Panc1 (cell line): ENCODE data around the gene ALOX12. TPM values are rescaled to one million over a fixed set of nuclear protein-coding genes. Genes with fewer than 3 reads are reported as not detected.
A peak's percentile ranks its signal among the peaks of the same experiment; 100 is the strongest.
"Not testable (repeated sequence)": the region's sequence is repeated elsewhere in the genome, so short reads cannot be mapped to it uniquely, and the experiment has no call there.

Experiments
- ATAC-seq: fragments of 200-7000 bp; cut with Tn5 transposase; 2 replicates; pipeline ENCODE4 v1.9.1; 2020; ENCODE audit warnings: mild to moderate bottlenecking, moderate library complexity
- BruUV-seq: library from RNA; stranded (reverse); fragments of 400-500 nt; replicated peaks from 2 replicates; lab custom pipeline; 2021; lab: Mats Ljungman, UMichigan
- CTCF ChIA-PET: fragments of 300-600 bp; sonication (Branson Sonifier 250); formaldehyde crosslinking; loops from one replicate; lab custom pipeline; 2022; ENCODE audit warnings: antibody characterized with exemption; lab: Charles Lee
- POLR2A ChIA-PET: fragments of 300-600 bp; sonication (Branson Sonifier 250); formaldehyde crosslinking; loops from one replicate; lab custom pipeline; 2022; ENCODE audit warnings: antibody characterized with exemption; lab: Charles Lee
- DNase-seq: peaks from one replicate; pipeline ENCODE4 v3.0.0-alpha.2; 2010; ENCODE audit warnings: low read depth, low spot score
- H3K27ac ChIP-seq: 2 replicates; pipeline ENCODE4 v1.5.1; 2011; ENCODE audit warnings: mild to moderate bottlenecking, low read length, inconsistent platforms
- H3K27me3 ChIP-seq: fragments of 200-500 bp; sonication (Bioruptor generic); 2 replicates; pipeline ENCODE4 v1.6.0; 2014; ENCODE audit warnings: low read length, inconsistent platforms; ENCODE audit not compliant: control insufficient read depth, insufficient read depth
- H3K36me3 ChIP-seq: fragments of 200-500 bp; sonication (Bioruptor generic); 2 replicates; pipeline ENCODE4 v1.5.1; 2014; ENCODE audit warnings: inconsistent platforms, mild to moderate bottlenecking, low read length, moderate library complexity; ENCODE audit not compliant: control insufficient read depth, insufficient read depth
- H3K4me1 ChIP-seq: 2 replicates; pipeline ENCODE4 v1.5.1; 2011; ENCODE audit warnings: inconsistent platforms, mild to moderate bottlenecking, low read length, moderate library complexity; ENCODE audit not compliant: control insufficient read depth, insufficient read depth
- H3K4me3 ChIP-seq, 2 experiments: 2 replicates each; pipeline ENCODE4 v1.5.1; 2011 to 2012; ENCODE audit warnings: low read depth in 2 of 2, low read length in 2 of 2, mild to moderate bottlenecking in 2 of 2, inconsistent platforms in 1 of 2, moderate library complexity in 1 of 2
- H3K9me3 ChIP-seq: fragments of 200-500 bp; sonication (Bioruptor generic); 2 replicates; pipeline ENCODE4 v1.5.1; 2014; ENCODE audit warnings: low read depth, mild to moderate bottlenecking, inconsistent platforms, low read length, moderate library complexity; ENCODE audit not compliant: control insufficient read depth, insufficient read depth
- CTCF ChIP-seq: fragments of 450-650 bp; IDR thresholded peaks from 2 replicates; pipeline ENCODE4 v1.5.1; 2017; ENCODE audit warnings: mild to moderate bottlenecking
- POLR2AphosphoS5 ChIP-seq: IDR thresholded peaks from 2 replicates; pipeline ENCODE4 v1.6.1; 2012; ENCODE audit warnings: mild to moderate bottlenecking, low read depth, low read length, moderate library complexity
- REST ChIP-seq, 2 experiments: IDR thresholded peaks; 2 replicates each; pipeline ENCODE4 v1.6.1; 2011 to 2012; ENCODE audit warnings: low read depth in 2 of 2, control low read depth in 1 of 2, low read length in 1 of 2, mild to moderate bottlenecking in 1 of 2, moderate library complexity in 1 of 2; ENCODE audit not compliant: insufficient read depth in 1 of 2
- SIN3A ChIP-seq: IDR thresholded peaks from 2 replicates; pipeline ENCODE4 v1.6.1; 2012; ENCODE audit warnings: low read depth, mild to moderate bottlenecking, low read length, moderate library complexity, borderline replicate concordance; ENCODE audit not compliant: insufficient read depth
- TCF7L2 ChIP-seq: IDR thresholded peaks from 2 replicates; pipeline ENCODE4 v1.6.1; 2011; ENCODE audit warnings: mild to moderate bottlenecking, low read depth, low read length, inconsistent platforms
- in situ Hi-C: cut with HindIII; loops from 2 replicates; pipeline ENCODE4 v1.10.0; 2016; ENCODE audit warnings: low sequenced_read_pairs, low pct_unique_long_range_greater_than_20kb
- intact Hi-C: fragments of 100-400 bp; cut with micrococcal nuclease; formaldehyde crosslinking; loops from one replicate; pipeline ENCODE4 v1.10.0; 2022; ENCODE audit not compliant: unreplicated experiment
- total RNA-seq: library from RNA; stranded (reverse); gene quantifications from one replicate; pipeline ENCODE4 v1.2.1, GENCODE V29; 2021; ENCODE audit not compliant: unreplicated experiment

The ALOX12 gene
- total RNA-seq, 1 experiment from 2014 or later: not detected

DNA sequence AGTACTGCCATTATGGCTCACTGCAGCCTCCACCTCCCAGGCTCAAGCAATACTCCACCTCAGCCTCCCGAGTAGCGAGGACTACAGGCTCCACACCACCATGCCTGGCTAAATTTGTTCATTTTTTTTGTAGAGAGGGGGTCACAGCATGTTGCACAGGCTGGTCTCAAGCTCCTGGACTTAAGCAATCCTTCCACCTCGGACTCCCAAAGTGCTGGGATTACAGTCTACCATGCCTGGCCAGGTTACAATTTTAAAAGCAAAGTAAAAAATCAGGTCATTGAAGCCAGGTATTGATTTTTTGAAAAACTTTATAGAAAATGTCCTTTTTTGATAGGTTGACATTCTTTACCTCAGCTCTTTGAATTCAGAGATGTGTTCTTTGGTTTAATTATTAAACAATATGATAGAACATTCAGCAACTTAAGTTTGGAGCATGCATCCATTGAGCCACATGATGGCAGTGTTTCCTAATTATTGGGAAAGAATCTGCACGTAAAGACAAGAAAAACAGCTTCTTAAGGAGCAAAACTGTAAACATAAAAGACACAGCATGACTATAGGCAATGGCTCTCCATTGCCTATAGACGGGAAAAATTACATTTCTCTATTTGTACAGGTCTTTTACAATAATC is 49.8 kb downstream of the ALOX12 start:
- DNase-seq: peak; percentile 77
- Histone ChIP-seq H3K4me3 (no peak overlapping the region), H3K4me1 (peaks cover 22% of the 10 kb centered on the region), H3K36me3 (no peaks in the 10 kb centered on the region), H3K27me3 (no peaks in the 10 kb centered on the region), H3K9me3 (no peaks in the 10 kb centered on the region), H3K27ac (no peak overlapping the region)
- CTCF ChIA-PET: interaction anchor here (0.6 to 2.0 kb wide), 9 partner anchors 10 to 175 kb away, joined by 3 to 13 read pairs (median 5); no protein-coding TSS in a partner anchor
- BruUV-seq: no TSS peak
- POLR2A ChIA-PET: no interaction called here
- TF ChIP-seq REST (IDR thresholded peaks at IDR 0.05; ENCODE audit: insufficient read depth in 1 of 2, low read depth in 2 of 2, low read length in 1 of 2) (no peak), TCF7L2 (no peak), SIN3A (no peak), CTCF (peak; percentile 75; the same call in 1 of the 2 replicates), POLR2AphosphoS5 (no peak)
- in situ Hi-C loops (no loop called here), intact Hi-C loops (loop anchor here (10.0 kb wide), 1 partner anchor 119 kb away; no protein-coding TSS in a partner anchor)
- ATAC-seq: peak; percentile 37; the same call in 1 of the 2 replicates

- no peak for TF ChIP-seq TCF7L2
- no peak for TF ChIP-seq POLR2AphosphoS5
- TF ChIP-seq REST (IDR thresholded peaks at IDR 0.05; ENCODE audit: insufficient read depth in 1 of 2, low read depth in 2 of 2, low read length in 1 of 2): no peak
- 0 out of 2 replicates have a peak, but pooled peaks have one; percentile 45 for TF ChIP-seq CTCF
- H3K9me3 ChIP-seq: no peaks in the 10 kb centered on the region
- no peaks in the 10 kb centered on the region for H3K27me3 ChIP-seq
- ChIA-PET CTCF (interaction anchor here (0.6 to 2.0 kb wide), 6 partner anchors 25 to 175 kb away, joined by 3 to 13 read pairs (median 8); no protein-coding TSS in a partner anchor), POLR2A (no interaction called here)
- ATAC-seq: 0 out of 2 replicates have a peak, but pooled peaks have one; percentile 8
- no peak overlapping the region for H3K27ac ChIP-seq
- BruUV-seq: no TSS peak
- no peaks in the 10 kb centered on the region for H3K36me3 ChIP-seq
- H3K4me1 ChIP-seq: peaks cover 22% of the 10 kb centered on the region
- in situ Hi-C loops: no loop called here
- DNase-seq: no peak
- 0 out of 4 replicates have a peak overlapping the region, but pooled peaks of 1 of the 2 experiments have one; percentile 6 for H3K4me3 ChIP-seq
- intact Hi-C loops: loop anchor here (10.0 kb wide), 1 partner anchor 119 kb away; no protein-coding TSS in a partner anchor
Measured at GRCh38 chr17:7046127-7046724, 50.4 kb downstream of the ALOX12 start.

DNA sequence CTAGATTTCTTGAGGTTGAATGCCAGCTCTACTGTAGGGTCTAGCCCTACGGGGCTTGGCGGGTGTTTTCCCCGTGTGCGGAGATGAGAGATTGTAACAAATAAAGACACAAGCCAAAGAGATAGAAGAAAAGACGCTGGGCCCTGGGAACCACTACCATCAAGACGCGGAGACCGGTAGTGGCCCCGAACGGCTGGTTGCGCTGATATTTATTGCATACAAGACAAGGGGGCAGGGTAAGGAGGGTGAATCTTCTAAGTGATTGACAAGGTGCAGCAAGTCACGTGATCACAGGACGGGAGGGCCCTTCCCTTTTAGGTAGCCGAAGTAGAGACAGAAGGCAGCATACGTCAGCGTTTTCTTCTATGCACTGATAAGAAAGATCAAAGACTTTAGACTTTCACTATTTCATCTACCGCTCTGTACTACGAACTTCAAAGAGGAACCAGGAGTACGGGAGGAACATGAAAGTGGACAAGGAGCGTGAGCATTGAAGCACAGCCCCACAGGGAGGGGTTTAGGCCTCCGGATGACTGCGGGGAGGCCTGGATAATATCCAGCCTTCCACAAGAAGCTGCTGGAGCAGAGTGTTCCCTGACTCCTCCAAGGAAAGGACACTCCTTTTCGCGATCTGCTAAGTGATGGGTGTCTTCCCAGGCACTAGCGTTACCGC is 51.0 kb downstream of the ALOX12 start:
- CTCF ChIA-PET: interaction anchor here (0.6 to 2.0 kb wide), 3 partner anchors 26 to 169 kb away, joined by 5 to 13 read pairs (median 12); no protein-coding TSS in a partner anchor
- ATAC-seq, H3K36me3 ChIP-seq, in situ Hi-C loops, POLR2A ChIA-PET, DNase-seq, H3K9me3 ChIP-seq, H3K27me3 ChIP-seq, H3K4me3 ChIP-seq, BruUV-seq, H3K27ac ChIP-seq: not testable (repeated sequence)
- intact Hi-C loops: loop anchor here (10.0 kb wide), 1 partner anchor 118 kb away; no protein-coding TSS in a partner anchor
- peaks cover 22% of the 10 kb centered on the region for H3K4me1 ChIP-seq
